WERI-Rb-1 (cell line): Measurements from ENCODE around the gene ATAT1.
"Not testable (repeated sequence)": the region's sequence is repeated elsewhere in the genome, so short reads cannot be mapped to it uniquely, and the experiment has no call there.

Experiments used
- DNase-seq: peaks from one replicate; pipeline ENCODE4 v3.0.0-alpha.2; 2020
- H3K27ac ChIP-seq: fragments of 250-450 bp; sonication (Bioruptor Pico); 2 replicates; pipeline ENCODE4 v1.5.1; 2020; ENCODE audit warnings: mild to moderate bottlenecking, moderate library complexity
- H3K27me3 ChIP-seq: fragments of 250-450 bp; sonication (Bioruptor Pico); 2 replicates; pipeline ENCODE4 v1.5.1; 2021; ENCODE audit warnings: mild to moderate bottlenecking, low read depth, moderate library complexity; ENCODE audit not compliant: insufficient read depth, severe bottlenecking
- H3K36me3 ChIP-seq: fragments of 250-450 bp; sonication (Bioruptor Pico); 2 replicates; pipeline ENCODE4 v1.5.1; 2020; ENCODE audit warnings: mild to moderate bottlenecking, moderate library complexity
- H3K4me3 ChIP-seq: 2 replicates; pipeline ENCODE4 v1.5.1; 2011; ENCODE audit warnings: low read depth, mild to moderate bottlenecking, control low read depth, low read length
- H3K9me3 ChIP-seq: fragments of 250-450 bp; sonication (Bioruptor Pico); 2 replicates; pipeline ENCODE4 v1.5.1; 2021; ENCODE audit warnings: mild to moderate bottlenecking, moderate library complexity; ENCODE audit not compliant: severe bottlenecking
- CTCF ChIP-seq: IDR thresholded peaks from 2 replicates; pipeline ENCODE4 v1.5.1; 2011; ENCODE audit warnings: low read depth, mild to moderate bottlenecking, control low read depth, inconsistent platforms, low read length

ATAT1 gene

GRCh38 chr6:30657454-30657853 lies 30.8 kb downstream of the ATAT1 start:
- no peak for DNase-seq
- no peaks in the 10 kb centered on the region for H3K9me3 ChIP-seq
- no peak overlapping the region for H3K27ac ChIP-seq
- peaks cover 99% of the 10 kb centered on the region for H3K36me3 ChIP-seq
- H3K27me3 ChIP-seq, result no peaks in the 10 kb centered on the region
- no peak for TF ChIP-seq CTCF
- no peak overlapping the region for H3K4me3 ChIP-seq

GRCh38 chr6:30657922-30658321 lies 31.2 kb downstream of the ATAT1 start:
- H3K4me3 ChIP-seq, H3K9me3 ChIP-seq, DNase-seq, H3K27me3 ChIP-seq, H3K27ac ChIP-seq: not testable (repeated sequence)
- peaks cover 99% of the 10 kb centered on the region for H3K36me3 ChIP-seq

- Histone ChIP-seq H3K36me3 (peaks cover 95% of the 10 kb centered on the region), H3K27me3 (no peaks in the 10 kb centered on the region), H3K4me3 (no peak overlapping the region), H3K9me3 (no peaks in the 10 kb centered on the region), H3K27ac (no peak overlapping the region)
- no peak for DNase-seq
- no peak for TF ChIP-seq CTCF
These were observed 38.5 kb downstream of the ATAT1 start for GRCh38 chr6:30664994-30665767.

GRCh38 chr6:30666300-30666699 lies 39.6 kb downstream of the ATAT1 start:
- peaks cover 93% of the 10 kb centered on the region for H3K36me3 ChIP-seq
- H3K27me3 ChIP-seq, H3K9me3 ChIP-seq, DNase-seq, H3K4me3 ChIP-seq, H3K27ac ChIP-seq: not testable (repeated sequence)

- Histone ChIP-seq H3K27ac (no peak overlapping the region), H3K36me3 (peaks cover 55% of the 10 kb centered on the region), H3K27me3 (no peaks in the 10 kb centered on the region), H3K9me3 (no peaks in the 10 kb centered on the region), H3K4me3 (no peak overlapping the region)
- DNase-seq, result no peak
- peak; percentile 43 for TF ChIP-seq CTCF
These were observed 44.3 kb downstream of the ATAT1 start for GRCh38 chr6:30670760-30671527.

- Histone ChIP-seq H3K36me3 (peaks cover 58% of the 10 kb centered on the region), H3K27ac (peak within 1 kb of the TSS; percentile 65), H3K4me3 (peak within 1 kb of the TSS; percentile 96), H3K9me3 (no peaks in the 10 kb centered on the region), H3K27me3 (no peaks in the 10 kb centered on the region)
- DNase-seq, result peak; percentile 100
- TF ChIP-seq CTCF, result peak; percentile 86
These were observed 46.0 kb downstream of the ATAT1 start, which contains the start of gene DHX16 for GRCh38 chr6:30672445-30673253. Gene DHX16 (minus strand): TSS chr6:30673006. CDS start chr6:30672841, 165 bp downstream.
